HEK293 (cell line): ENCODE measurements around the gene NAP1L4.

Source experiments
- CTCF ChIA-PET: fragments of 350-600 bp; formaldehyde crosslinking; extraction: SDS; loops from one replicate; lab custom pipeline; 2021; ENCODE audit warnings: antibody characterized with exemption; lab: Yijun Ruan, JAX
- POLR2A ChIA-PET: fragments of 300-600 bp; formaldehyde crosslinking; extraction: SDS; loops from one replicate; lab custom pipeline; 2020; ENCODE audit warnings: antibody characterized with exemption, inconsistent platforms; lab: Yijun Ruan, JAX
- H3K27ac ChIP-seq: fragments of 200-500 bp; sonication (Bioruptor generic); 2 replicates; pipeline ENCODE4 v1.5.1; 2014; ENCODE audit warnings: low read depth, low read length, control low read depth, inconsistent platforms; ENCODE audit errors: extremely low read depth
- H3K36me3 ChIP-seq, 2 experiments: fragments of 200-500 bp in 1 of 2; sonication (Bioruptor generic) in 1 of 2; 1 replicate in 1 of 2; 2 replicates in 1 of 2; pipeline ENCODE4 v1.5.1; 2014 to 2017; ENCODE audit warnings: inconsistent platforms in 2 of 2, low read length in 2 of 2; ENCODE audit not compliant: control insufficient read depth in 2 of 2, insufficient read depth in 1 of 2
- H3K4me1 ChIP-seq: fragments of 200-500 bp; sonication (Bioruptor generic); 2 replicates; pipeline ENCODE4 v1.5.1; 2014; ENCODE audit warnings: mild to moderate bottlenecking, low read length, inconsistent platforms; ENCODE audit not compliant: control insufficient read depth, insufficient read depth
- H3K4me3 ChIP-seq: 2 replicates; pipeline ENCODE4 v1.5.1; 2011; ENCODE audit warnings: low read depth, mild to moderate bottlenecking, control low read depth, low read length, moderate library complexity
- H3K9me3 ChIP-seq: fragments of 200-500 bp; sonication (Bioruptor generic); 2 replicates; pipeline ENCODE4 v1.5.1; 2014; ENCODE audit warnings: low read depth, low read length, inconsistent platforms; ENCODE audit not compliant: control insufficient read depth, insufficient read depth
- AEBP2 ChIP-seq: fragments of 450-650 bp; formaldehyde crosslinking; IDR thresholded peaks from 2 replicates; pipeline ENCODE4 v1.5.1; 2016; ENCODE audit warnings: missing biosample characterization, missing genetic modification characterization, borderline replicate concordance
- CTCF ChIP-seq: fragments of 450-650 bp; formaldehyde crosslinking; IDR thresholded peaks from 2 replicates; pipeline ENCODE4 v1.5.1; 2016; ENCODE audit warnings: missing biosample characterization, missing genetic modification characterization
- PRDM10 ChIP-seq: fragments of 450-650 bp; formaldehyde crosslinking; IDR thresholded peaks from 2 replicates; pipeline ENCODE4 v1.5.1; 2016; ENCODE audit warnings: missing biosample characterization, missing genetic modification characterization
- SP7 ChIP-seq: fragments of 450-650 bp; formaldehyde crosslinking; IDR thresholded peaks from 2 replicates; pipeline ENCODE4 v1.5.1; 2016; ENCODE audit warnings: missing biosample characterization, missing genetic modification characterization
- ZBTB7A ChIP-seq: fragments of 450-650 bp; formaldehyde crosslinking; IDR thresholded peaks from 2 replicates; pipeline ENCODE4 v1.5.1; 2016; ENCODE audit warnings: low read depth, missing biosample characterization, missing genetic modification characterization
- ZFP3 ChIP-seq: fragments of 450-650 bp; formaldehyde crosslinking; IDR thresholded peaks from 2 replicates; pipeline ENCODE4 v1.5.1; 2016; ENCODE audit warnings: low read depth, missing biosample characterization, missing genetic modification characterization
- ZNF433 ChIP-seq: fragments of 450-650 bp; formaldehyde crosslinking; IDR thresholded peaks from 2 replicates; pipeline ENCODE4 v1.5.1; 2016; ENCODE audit warnings: missing biosample characterization, missing genetic modification characterization, low read depth
- ZNF558 ChIP-seq: fragments of 450-650 bp; formaldehyde crosslinking; IDR thresholded peaks from 2 replicates; pipeline ENCODE4 v1.5.1; 2016; ENCODE audit warnings: missing biosample characterization, missing genetic modification characterization
- ZNF654 ChIP-seq: fragments of 450-650 bp; formaldehyde crosslinking; IDR thresholded peaks from 2 replicates; pipeline ENCODE4 v1.5.1; 2016; ENCODE audit warnings: low read depth, missing biosample characterization, missing genetic modification characterization
- ZSCAN5A ChIP-seq: fragments of 450-650 bp; formaldehyde crosslinking; IDR thresholded peaks from 2 replicates; pipeline ENCODE4 v1.5.1; 2016; ENCODE audit warnings: missing biosample characterization, missing genetic modification characterization

Gene NAP1L4

GRCh38 chr11:3037040-3037944, 45.2 kb upstream of the NAP1L4 start:
- ChIA-PET CTCF (interaction anchor here (0.6 to 8.8 kb wide), 26 partner anchors 8 to 858 kb away, joined by 3 to 144 read pairs (median 5); no protein-coding TSS in a partner anchor), POLR2A (interaction anchor here (0.8 to 2.7 kb wide), 5 partner anchors 12 to 107 kb away, joined by 3 to 9 read pairs (median 7); partner anchors contain the start of genes CARS1 and PHLDA2)
- H3K36me3 ChIP-seq, result peaks cover 3 to 88% of the 10 kb centered on the region in 2 experiments; a peak in 2 of 3 replicates
- H3K4me3 ChIP-seq, result no peak overlapping the region
- H3K4me1 ChIP-seq, result no peaks in the 10 kb centered on the region
- H3K27ac ChIP-seq, result no peak overlapping the region
- peak; percentile 54 for TF ChIP-seq ZNF654 (tag by site-specific recombination)
- TF ChIP-seq SP7, result no peak
- TF ChIP-seq CTCF, result peak; percentile 32; the same call in 1 of the 2 replicates
- H3K9me3 ChIP-seq, result no peaks in the 10 kb centered on the region

GRCh38 chr11:3036419-3036818, 44.3 kb upstream of the NAP1L4 start:
- no peak for TF ChIP-seq ZSCAN5A (tag by site-specific recombination)
- no peak for TF ChIP-seq ZFP3 (tag by site-specific recombination)
- no peak for TF ChIP-seq ZNF433 (tag by site-specific recombination)
- no peak for TF ChIP-seq AEBP2
- no peak for TF ChIP-seq ZBTB7A (tag by site-specific recombination)
- Histone ChIP-seq H3K36me3 (peaks cover 3 to 85% of the 10 kb centered on the region in 2 experiments; a peak in 2 of 3 replicates), H3K27ac (no peak overlapping the region), H3K4me1 (no peaks in the 10 kb centered on the region), H3K4me3 (no peak overlapping the region), H3K9me3 (no peaks in the 10 kb centered on the region)
- POLR2A ChIA-PET, result interaction anchor here (2.0 to 2.7 kb wide), 2 partner anchors 13 to 21 kb away, joined by 7 read pairs; partner anchors contain the start of gene CARS1
- CTCF ChIA-PET, result interaction anchor here (0.6 to 8.8 kb wide), 9 partner anchors 7 to 386 kb away, joined by 3 to 144 read pairs (median 8); no protein-coding TSS in a partner anchor

GRCh38 chr11:3035333-3035732, 43.2 kb upstream of the NAP1L4 start:
- POLR2A ChIA-PET, result interaction anchor here (0.6 kb wide), 1 partner anchor 169 kb away, joined by 3 read pairs; no protein-coding TSS in a partner anchor

More at GRCh38 chr11:3035333-3035732, 43.2 kb upstream of the NAP1L4 start:
- Histone ChIP-seq H3K4me3 (no peak overlapping the region), H3K27ac (no peak overlapping the region), H3K9me3 (no peaks in the 10 kb centered on the region), H3K4me1 (no peaks in the 10 kb centered on the region), H3K36me3 (peaks cover 3 to 84% of the 10 kb centered on the region in 2 experiments; a peak in 2 of 3 replicates)
- CTCF ChIA-PET, result interaction anchor here (0.6 to 8.8 kb wide), 8 partner anchors 13 to 181 kb away, joined by 3 to 144 read pairs (median 5); no protein-coding TSS in a partner anchor
- no peak for TF ChIP-seq ZNF558 (tag by site-specific recombination)
- 0 out of 2 replicates have a peak, but pooled peaks have one; percentile 17 for TF ChIP-seq PRDM10
